GM12891 (cell line): ENCODE data around the gene NPIPB6.

Experiments used
- DNase-seq: peaks from one replicate; pipeline ENCODE4 v3.0.0; 2011; ENCODE audit warnings: low spot score; ENCODE audit not compliant: insufficient read length
- FAIRE-seq: peaks from 2 replicates; lab custom pipeline; 2011; peaks lifted over from hg19 to GRCh38; lab: Jason Lieb, UNC
- PAX5 ChIP-seq: IDR thresholded peaks from 2 replicates; pipeline ENCODE4 v1.6.1; 2011; ENCODE audit warnings: low read length, moderate library complexity, mild to moderate bottlenecking; ENCODE audit not compliant: insufficient read depth, severe bottlenecking
- POLR2A ChIP-seq: IDR thresholded peaks from 2 replicates; pipeline ENCODE4 v1.6.1; 2011; ENCODE audit warnings: low read depth, low read length, control low read depth
- POLR2AphosphoS5 ChIP-seq: IDR thresholded peaks from 2 replicates; pipeline ENCODE4 v1.6.1; 2011; ENCODE audit warnings: low read depth, low read length, control low read depth
- POU2F2 ChIP-seq: IDR thresholded peaks from 2 replicates; pipeline ENCODE4 v1.6.1; 2011; ENCODE audit warnings: low read depth, mild to moderate bottlenecking, control low read depth, low read length, moderate library complexity
- SPI1 ChIP-seq: IDR thresholded peaks from 2 replicates; pipeline ENCODE4 v1.6.1; 2011; ENCODE audit warnings: low read depth, low read length, control low read depth
- TAF1 ChIP-seq: IDR thresholded peaks from 2 replicates; pipeline ENCODE4 v1.6.1; 2011; ENCODE audit warnings: low read depth, low read length, control low read depth

Gene NPIPB6

DNA sequence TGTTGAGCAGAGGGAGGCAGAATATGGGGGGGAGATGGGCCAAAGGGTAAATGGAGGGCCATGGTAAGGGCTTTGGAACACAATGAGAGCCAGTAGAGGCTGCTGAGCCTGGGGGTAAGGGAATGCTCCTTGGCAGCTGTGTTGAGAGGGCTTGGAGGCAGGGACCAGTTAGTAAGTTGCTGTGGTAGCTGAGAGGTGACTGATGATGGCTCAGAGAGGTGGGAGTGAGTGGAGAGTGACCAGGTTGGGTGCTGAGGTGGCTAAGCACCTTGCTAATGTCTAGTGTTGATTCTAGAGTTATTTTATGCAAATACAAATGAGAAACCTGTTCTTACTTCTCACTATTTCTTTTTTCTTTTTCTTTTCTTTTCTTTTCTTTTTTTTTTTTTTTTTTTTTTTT lies 60.2 kb downstream of the NPIPB6 start:
- TF ChIP-seq POU2F2 (no peak), POLR2A (no peak), SPI1 (no peak), TAF1 (no peak), PAX5 (no peak), POLR2AphosphoS5 (no peak)
- FAIRE-seq, result no peak

DNA sequence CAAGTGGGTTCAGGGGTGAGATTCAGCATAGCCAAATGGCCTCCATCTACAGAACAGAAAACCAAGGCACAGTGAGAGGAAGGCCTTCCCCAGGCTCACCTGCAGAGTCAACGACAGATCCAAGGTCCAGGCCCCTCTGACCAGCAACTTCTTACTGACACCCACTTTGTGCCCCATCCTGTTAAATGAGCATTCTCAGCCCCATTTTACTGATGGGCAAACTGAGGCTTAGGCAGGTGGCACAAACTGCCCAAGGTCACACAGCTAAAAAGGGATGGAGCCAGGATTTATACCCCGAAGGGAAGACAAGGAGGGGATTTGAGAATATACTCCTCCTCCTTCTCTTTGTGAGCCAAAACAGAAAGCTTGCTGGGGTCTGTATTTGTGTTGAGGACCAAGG lies 61.7 kb downstream of the NPIPB6 start:
- DNase-seq, result no peak
- no peak for FAIRE-seq
- TF ChIP-seq POLR2AphosphoS5 (no peak), SPI1 (no peak), TAF1 (no peak), POU2F2 (no peak), PAX5 (no peak), POLR2A (no peak)

More for the DNA sequence above, 60.2 kb downstream of the NPIPB6 start:
- no peak for DNase-seq

DNA sequence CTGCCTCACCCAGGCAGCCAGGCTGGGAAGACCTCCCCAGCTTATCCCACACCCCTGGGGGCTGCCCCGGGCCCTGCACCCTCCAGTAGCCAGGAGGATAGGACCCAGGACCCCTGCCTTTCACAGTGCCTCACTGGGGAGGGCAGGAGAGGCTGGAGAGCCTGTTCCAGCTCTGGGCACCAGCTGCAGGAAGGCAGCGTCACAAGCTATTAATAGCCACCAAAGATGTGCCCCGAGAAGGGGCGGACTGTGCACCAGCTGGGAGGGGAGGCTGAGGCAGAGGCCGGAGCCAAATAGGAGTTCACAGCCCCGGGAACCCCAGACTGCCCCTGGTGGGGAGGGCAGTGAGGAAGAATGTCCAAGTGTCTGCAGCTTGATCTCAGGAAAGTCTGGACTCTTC lies 62.2 kb downstream of the NPIPB6 start:
- FAIRE-seq, result no peak
- no peak for DNase-seq
- TF ChIP-seq POLR2AphosphoS5 (no peak), POU2F2 (no peak), TAF1 (no peak), PAX5 (no peak), SPI1 (no peak), POLR2A (no peak)

DNA sequence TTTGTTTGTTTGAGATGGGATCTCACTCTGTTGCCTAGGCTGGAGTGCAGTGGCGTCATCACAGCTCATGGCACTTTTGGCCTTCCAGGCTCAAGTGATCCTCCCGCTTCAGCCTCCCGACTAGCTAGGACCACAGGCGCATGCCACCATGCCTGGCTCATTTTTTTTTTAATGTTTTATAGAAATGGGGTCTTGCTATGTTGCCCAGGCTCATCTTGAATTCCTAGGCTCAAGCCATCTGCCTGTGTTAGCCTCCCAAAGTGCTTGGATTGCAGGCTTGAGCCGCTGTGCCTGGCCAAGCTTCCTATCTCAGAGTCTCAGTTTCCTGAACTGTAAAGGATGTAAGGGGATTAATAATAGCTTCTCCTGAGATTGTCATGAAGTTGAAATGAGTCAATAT lies 63.0 kb downstream of the NPIPB6 start:
- TF ChIP-seq PAX5 (no peak), TAF1 (no peak), SPI1 (no peak)
- DNase-seq (no peak), FAIRE-seq (no peak)

DNA sequence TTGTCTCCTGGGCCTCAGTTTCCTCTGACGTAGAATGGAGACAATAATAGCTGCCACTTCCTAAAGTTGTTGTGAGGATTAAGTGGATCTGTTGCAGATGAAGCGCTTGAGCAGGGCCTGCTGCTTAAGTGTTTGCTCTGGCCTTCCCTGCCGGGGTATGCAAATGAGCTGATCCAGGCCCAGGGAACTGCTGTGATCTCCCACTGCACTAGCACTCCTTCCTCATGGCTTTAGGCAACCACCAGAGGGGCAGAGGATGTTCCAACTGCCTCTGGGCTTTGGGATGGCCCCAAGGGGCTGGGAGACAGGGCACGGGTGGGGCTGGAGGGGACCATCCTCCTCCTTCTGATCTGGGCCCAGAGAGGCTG lies 64.8 kb downstream of the NPIPB6 start:
- FAIRE-seq (no peak), DNase-seq (no peak)
- no peak for TF ChIP-seq POLR2A
- no peak for TF ChIP-seq POU2F2

DNA sequence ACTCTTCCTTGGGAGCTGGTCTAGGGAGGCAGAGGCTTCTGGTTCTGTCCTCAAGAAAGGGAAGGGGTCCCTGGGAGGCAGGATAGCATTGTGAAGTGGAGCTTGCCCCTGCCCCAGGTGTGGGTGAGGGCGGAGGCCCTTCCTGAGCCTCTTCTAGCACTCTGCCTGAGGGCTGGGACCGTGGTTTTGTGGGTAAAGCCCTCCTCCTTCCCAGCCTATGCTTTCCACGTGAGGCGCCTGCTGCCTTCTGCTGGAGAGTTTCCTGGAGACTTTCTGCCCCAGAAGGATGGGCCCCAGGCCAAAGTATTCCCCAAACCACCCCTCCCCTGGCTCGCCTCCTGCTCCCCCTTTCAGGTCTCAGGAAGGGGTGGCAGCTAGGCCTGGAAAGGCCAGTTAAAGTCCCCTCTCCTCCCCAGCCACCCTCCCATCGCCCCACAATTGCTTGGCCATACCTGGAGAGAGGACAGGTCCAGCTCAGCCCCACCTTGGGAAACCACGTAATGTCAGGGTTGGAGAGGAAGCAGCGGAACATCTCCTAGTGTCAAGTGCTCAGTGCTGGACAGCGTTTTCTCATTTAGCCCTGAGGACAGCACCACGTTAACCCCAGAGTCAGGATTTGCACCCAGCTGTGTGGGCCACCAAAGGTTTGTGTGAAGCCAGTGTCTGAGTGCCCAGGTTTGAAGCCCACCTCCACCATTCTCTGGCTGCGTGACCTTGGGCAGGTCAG lies 65.4 kb downstream of the NPIPB6 start:
- DNase-seq (no peak), FAIRE-seq (no peak)
- TF ChIP-seq POLR2A (no peak), TAF1 (no peak), POU2F2 (no peak), PAX5 (no peak), POLR2AphosphoS5 (no peak), SPI1 (no peak)

DNA sequence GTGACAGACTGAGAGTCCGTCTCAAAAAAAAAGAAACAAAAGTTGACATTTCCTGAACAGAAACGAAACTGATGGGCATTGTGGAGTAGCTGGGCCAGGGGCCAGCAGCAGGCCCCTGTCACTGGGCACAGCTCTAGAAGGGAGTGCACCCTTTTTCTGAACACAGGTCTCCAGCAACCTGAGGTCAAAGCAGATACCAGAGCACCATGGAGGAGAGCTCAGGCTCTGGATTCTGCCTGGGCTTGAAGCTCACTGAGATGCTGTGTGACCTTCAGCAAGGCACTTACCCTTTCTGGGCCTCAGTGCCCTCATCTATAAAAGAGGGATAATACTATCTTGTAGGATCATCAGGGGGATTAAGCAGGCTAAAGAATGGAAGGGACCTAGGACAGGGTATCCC lies 66.0 kb downstream of the NPIPB6 start:
- no peak for FAIRE-seq
- no peak for TF ChIP-seq PAX5
- no peak for TF ChIP-seq TAF1
- TF ChIP-seq POU2F2, result no peak
- TF ChIP-seq POLR2A, result no peak
- DNase-seq, result no peak

DNA sequence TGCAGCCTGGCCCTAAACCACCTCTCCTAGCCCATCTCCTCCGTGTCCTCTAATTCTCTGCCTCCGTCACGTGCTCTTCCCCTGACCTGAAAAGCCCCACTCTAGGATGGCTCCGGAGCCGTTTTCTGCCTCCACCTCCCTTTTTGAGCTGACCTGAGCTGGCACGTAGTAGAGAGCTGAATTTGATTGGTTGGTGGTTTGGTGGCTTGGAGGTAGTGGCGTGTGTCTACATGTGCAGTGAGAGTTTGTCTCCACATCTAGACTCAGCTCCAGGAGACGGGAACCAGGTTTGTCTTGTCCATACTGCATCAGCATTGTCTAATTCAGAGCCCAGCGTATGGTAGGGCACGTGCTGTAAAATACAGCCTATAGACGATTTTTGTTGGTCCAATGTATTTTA lies 68.0 kb downstream of the NPIPB6 start:
- FAIRE-seq (no peak), DNase-seq (no peak)
- no peak for TF ChIP-seq SPI1
- TF ChIP-seq POU2F2, result no peak
- no peak for TF ChIP-seq POLR2A
- TF ChIP-seq PAX5, result no peak
- TF ChIP-seq TAF1, result no peak
- no peak for TF ChIP-seq POLR2AphosphoS5

DNA sequence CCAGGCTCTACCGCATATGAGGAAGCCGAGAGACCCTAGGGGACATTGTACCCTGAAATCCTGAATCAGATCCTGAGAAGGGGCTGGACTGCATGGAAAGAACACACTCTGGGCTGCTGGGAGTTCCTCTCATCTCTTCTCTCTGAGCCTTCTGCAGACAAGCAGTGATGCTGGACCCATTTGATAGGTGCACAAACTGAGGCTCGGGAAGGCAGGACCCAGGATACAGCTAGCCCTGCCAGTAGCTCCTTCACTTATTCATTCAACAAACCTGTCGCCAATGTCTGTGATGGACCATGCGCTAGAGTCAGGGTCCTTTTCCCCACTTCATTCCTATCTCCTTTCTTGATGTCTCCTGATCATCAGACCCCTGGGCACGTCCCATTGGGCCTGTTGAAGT lies 69.1 kb downstream of the NPIPB6 start:
- no peak for DNase-seq
- FAIRE-seq, result no peak
- TF ChIP-seq POLR2AphosphoS5, result no peak
- TF ChIP-seq PAX5, result no peak
- no peak for TF ChIP-seq SPI1
- TF ChIP-seq POU2F2, result no peak
- TF ChIP-seq TAF1, result no peak
- no peak for TF ChIP-seq POLR2A

DNA sequence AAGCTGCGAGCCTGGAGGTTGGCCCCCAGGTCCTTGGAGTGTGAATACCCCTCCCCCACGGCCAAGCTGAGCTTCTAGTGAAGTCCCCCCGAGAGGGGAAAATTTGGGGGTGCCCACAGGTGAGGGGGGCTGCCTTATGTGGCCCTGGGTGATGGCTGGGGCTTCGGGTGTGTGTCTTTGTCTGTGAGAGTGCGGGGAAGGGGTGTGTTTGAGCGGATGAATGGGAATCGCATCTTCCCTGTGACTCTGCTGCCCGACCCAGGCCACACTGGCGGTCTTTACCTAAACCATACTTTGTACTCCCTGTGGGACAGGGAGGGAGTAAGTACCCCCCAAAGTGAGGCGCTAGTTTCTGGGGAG lies 69.7 kb downstream of the NPIPB6 start:
- TF ChIP-seq POLR2A (no peak), SPI1 (no peak), PAX5 (no peak), POLR2AphosphoS5 (no peak), POU2F2 (no peak), TAF1 (no peak)

More for the DNA sequence above, 69.7 kb downstream of the NPIPB6 start:
- FAIRE-seq (no peak), DNase-seq (no peak)
